ENCODE results near the gene TGFBR3. TPM values are rescaled to one million over a fixed set of nuclear protein-coding genes. Genes with fewer than 3 reads are reported as not detected.

Gene TGFBR3
- total RNA-seq, 1 experiment from 2014 or later: 14.5 TPM

- no TSS peak for BruUV-seq (replicated peaks)
- in situ Hi-C loops (cut with HindIII; ENCODE audit: low pct_unique_long_range_greater_than_20kb, low sequenced_read_pairs) (no loop called here), intact Hi-C loops (cut with micrococcal nuclease; ENCODE audit: unreplicated experiment) (loop anchor here (10.0 kb wide), 1 partner anchor 202 kb away; no protein-coding TSS in a partner anchor)
- ChIA-PET CTCF (interaction anchor here (0.5 to 0.7 kb wide), 3 partner anchors 29 to 224 kb away, joined by 3 to 5 read pairs (median 3); no protein-coding TSS in a partner anchor), POLR2A (interaction anchor here (0.6 to 0.7 kb wide), 2 partner anchors 22 to 218 kb away, joined by 5 to 12 read pairs; no protein-coding TSS in a partner anchor)
- H3K9me3 ChIP-seq (ENCODE audit: control insufficient read depth, insufficient read depth, low read depth, low read length): no peaks in the 10 kb centered on the region
- H3K4me3 ChIP-seq (ENCODE audit: low read depth in 2 of 2, low read length in 2 of 2): peak overlapping the region; percentile 22 to 48
- no peaks in the 10 kb centered on the region for H3K27me3 ChIP-seq (ENCODE audit: control insufficient read depth, insufficient read depth, low read length)
- DNase-seq (ENCODE audit: low read depth, low spot score) (peak; percentile 35), ATAC-seq (peak; percentile 95)
- H3K4me1 ChIP-seq (ENCODE audit: control insufficient read depth, insufficient read depth, low read length): peaks cover 59% of the 10 kb centered on the region
- H3K27ac ChIP-seq (ENCODE audit: low read length): peak overlapping the region; percentile 99
- H3K36me3 ChIP-seq (ENCODE audit: control insufficient read depth, insufficient read depth, low read length): no peaks in the 10 kb centered on the region
- TF ChIP-seq CTCF (IDR thresholded peaks at IDR 0.05) (no peak), TCF7L2 (IDR thresholded peaks at IDR 0.05; ENCODE audit: low read depth, low read length) (peak; percentile 89), SIN3A (IDR thresholded peaks at IDR 0.05; ENCODE audit: borderline replicate concordance, insufficient read depth, low read depth, low read length) (0 out of 2 replicates have a peak, but pooled peaks have one; percentile 52), POLR2AphosphoS5 (IDR thresholded peaks at IDR 0.05; ENCODE audit: low read depth, low read length) (peak; percentile 88), REST (IDR thresholded peaks at IDR 0.05; ENCODE audit: insufficient read depth in 1 of 2, low read depth in 2 of 2, low read length in 1 of 2) (no peak)
These were observed 149.0 kb downstream of the TGFBR3 start for GRCh38 chr1:91736715-91737615.

GRCh38 chr1:91736146-91736714, 149.7 kb downstream of the TGFBR3 start:
- ATAC-seq (peak; percentile 8; the same call in 1 of the 2 replicates), DNase-seq (ENCODE audit: low read depth, low spot score) (no peak)
- H3K27me3 ChIP-seq (ENCODE audit: control insufficient read depth, insufficient read depth, low read length): no peaks in the 10 kb centered on the region
- no peak for TF ChIP-seq CTCF (IDR thresholded peaks at IDR 0.05)
- no peak for TF ChIP-seq SIN3A (IDR thresholded peaks at IDR 0.05; ENCODE audit: borderline replicate concordance, insufficient read depth, low read depth, low read length)
- no peak for TF ChIP-seq POLR2AphosphoS5 (IDR thresholded peaks at IDR 0.05; ENCODE audit: low read depth, low read length)
- no peaks in the 10 kb centered on the region for H3K9me3 ChIP-seq (ENCODE audit: control insufficient read depth, insufficient read depth, low read depth, low read length)
- CTCF ChIA-PET: no interaction called here
- peaks cover 65% of the 10 kb centered on the region for H3K4me1 ChIP-seq (ENCODE audit: control insufficient read depth, insufficient read depth, low read length)
- intact Hi-C loops (cut with micrococcal nuclease; ENCODE audit: unreplicated experiment): loop anchor here (10.0 kb wide), 1 partner anchor 201 kb away; no protein-coding TSS in a partner anchor
- peak overlapping the region; percentile 99 for H3K27ac ChIP-seq (ENCODE audit: low read length)
- peak overlapping the region; percentile 22 to 48 for H3K4me3 ChIP-seq (ENCODE audit: low read depth in 2 of 2, low read length in 2 of 2)
- BruUV-seq (replicated peaks): no TSS peak
- no peaks in the 10 kb centered on the region for H3K36me3 ChIP-seq (ENCODE audit: control insufficient read depth, insufficient read depth, low read length)
- in situ Hi-C loops (cut with HindIII; ENCODE audit: low pct_unique_long_range_greater_than_20kb, low sequenced_read_pairs): no loop called here
- POLR2A ChIA-PET: interaction anchor here (0.6 kb wide), 1 partner anchor 218 kb away, joined by 5 read pairs; no protein-coding TSS in a partner anchor

Data from Panc1 (cell line).